Neural progenitor cell (in vitro differentiated cells): Measurements from ENCODE around the gene CXCR4. TPM values are rescaled to one million over a fixed set of nuclear protein-coding genes. Genes with fewer than 3 reads are reported as not detected.
"Not testable (repeated sequence)": the region's sequence is repeated elsewhere in the genome, so short reads cannot be mapped to it uniquely, and the experiment has no call there.

ENCODE experiments used
- DNase-seq: peaks from one replicate; pipeline ENCODE4 v3.0.0-alpha.2; 2016; ENCODE audit warnings: low spot score
- H2AFZ ChIP-seq: fragments of 200-600 bp; sonication (generic); replicated peaks from 2 replicates; pipeline ENCODE4 v1.6.1; 2016; ENCODE audit warnings: antibody characterized with exemption
- H3F3A ChIP-seq: fragments of 200-600 bp; sonication (generic); 2 replicates; pipeline ENCODE4 v1.6.1; 2016; ENCODE audit warnings: antibody characterized with exemption, low read depth
- H3K27ac ChIP-seq: fragments of 200-600 bp; sonication (generic); 2 replicates; pipeline ENCODE4 v1.5.1; 2016; ENCODE audit warnings: mild to moderate bottlenecking
- H3K27me3 ChIP-seq: fragments of 200-600 bp; sonication (generic); 2 replicates; pipeline ENCODE4 v1.6.1; 2016; ENCODE audit warnings: mild to moderate bottlenecking, moderate library complexity
- H3K36me3 ChIP-seq: fragments of 200-600 bp; sonication (generic); 2 replicates; pipeline ENCODE4 v1.5.1; 2016
- H3K4me1 ChIP-seq: fragments of 200-600 bp; sonication (generic); 2 replicates; pipeline ENCODE4 v1.6.1; 2016; ENCODE audit warnings: mixed run types
- H3K4me2 ChIP-seq: fragments of 200-600 bp; sonication (generic); 2 replicates; pipeline ENCODE4 v1.6.1; 2016
- H3K4me3 ChIP-seq: fragments of 200-600 bp; sonication (generic); 2 replicates; pipeline ENCODE4 v1.5.1; 2016
- H3K79me2 ChIP-seq: fragments of 200-600 bp; sonication (generic); 2 replicates; pipeline ENCODE4 v1.6.1; 2016; ENCODE audit warnings: low read depth
- H3K9ac ChIP-seq: fragments of 200-600 bp; sonication (generic); 2 replicates; pipeline ENCODE4 v1.6.1; 2016
- H3K9me3 ChIP-seq: fragments of 200-600 bp; sonication (generic); 2 replicates; pipeline ENCODE4 v1.5.1; 2016; ENCODE audit warnings: low read depth
- H4K20me1 ChIP-seq: fragments of 200-600 bp; sonication (generic); 2 replicates; pipeline ENCODE4 v1.6.1; 2016; ENCODE audit warnings: low read depth
- H3K27ac Mint-ChIP-seq: 3 replicates; pipeline ENCODE4 v1.8.0; 2021; ENCODE audit warnings: mixed read lengths
- H3K27me3 Mint-ChIP-seq: 2 replicates; pipeline ENCODE4 v1.8.0; 2022; ENCODE audit warnings: low read depth, mild to moderate bottlenecking, inconsistent platforms, moderate library complexity, mixed read lengths; ENCODE audit not compliant: insufficient read depth
- H3K36me3 Mint-ChIP-seq: 3 replicates; pipeline ENCODE4 v1.8.0; 2021; ENCODE audit warnings: mixed read lengths
- H3K4me1 Mint-ChIP-seq: 3 replicates; pipeline ENCODE4 v1.8.0; 2021; ENCODE audit warnings: mixed read lengths
- H3K4me3 Mint-ChIP-seq: 3 replicates; pipeline ENCODE4 v1.8.0; 2021; ENCODE audit warnings: mild to moderate bottlenecking, moderate library complexity, mixed read lengths
- H3K9me3 Mint-ChIP-seq: 3 replicates; pipeline ENCODE4 v1.8.0; 2020; ENCODE audit warnings: mixed read lengths
- CTCF ChIP-seq: fragments of 200-600 bp; sonication (generic); IDR thresholded peaks from 2 replicates; pipeline ENCODE4 v1.5.1; 2017; ENCODE audit warnings: antibody characterized with exemption, mild to moderate bottlenecking
- EZH2 ChIP-seq: fragments of 200-600 bp; sonication (generic); IDR thresholded peaks from 2 replicates; pipeline ENCODE4 v1.6.1; 2017; ENCODE audit warnings: antibody characterized with exemption, mild to moderate bottlenecking, moderate library complexity
- EZH2phosphoT487 ChIP-seq: fragments of 200-600 bp; sonication (generic); IDR thresholded peaks from 2 replicates; pipeline ENCODE4 v1.6.1; 2017; ENCODE audit warnings: antibody characterized with exemption
- total RNA-seq: library from RNA; depleted of rRNA; stranded (reverse); fragments of >200 nt; gene quantifications from 2 replicates; pipeline ENCODE4 v1.2.3, GENCODE V29; 2015; ENCODE audit warnings: low replicate concordance

The CXCR4 gene
- total RNA-seq, 1 donor from 2014 or later: 32.6 TPM

GRCh38 chr2:136101042-136101441, 16.9 kb downstream of the CXCR4 start:
- no peak for DNase-seq
- no peaks in the 10 kb centered on the region for H3K36me3 Mint-ChIP-seq
- H3K27ac Mint-ChIP-seq: no peak overlapping the region

DNA sequence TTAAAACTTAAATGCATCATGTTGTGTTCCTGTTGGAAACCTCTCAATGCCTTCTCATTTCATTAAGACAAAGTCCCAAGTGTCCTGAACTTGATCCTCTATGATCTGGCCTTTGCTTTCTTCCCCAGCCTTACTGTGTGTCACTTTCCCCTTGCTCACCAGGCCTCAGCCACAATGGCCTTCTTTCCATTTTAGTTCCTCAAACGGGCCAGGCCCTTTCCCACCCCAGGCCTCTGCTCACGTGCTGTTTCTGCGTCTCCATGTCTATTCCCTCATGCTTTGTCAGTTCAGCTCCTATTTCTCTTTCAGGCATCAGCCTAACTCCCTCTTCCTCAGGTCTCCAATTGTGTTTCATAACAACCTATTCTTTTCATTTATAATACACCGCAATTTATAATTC, 19.5 kb downstream of the CXCR4 start:
- Histone ChIP-seq H3K27me3 (no peaks in the 10 kb centered on the region), H3K4me3 (no peak overlapping the region), H4K20me1 (no peaks in the 10 kb centered on the region), H3K9me3 (no peaks in the 10 kb centered on the region), H3F3A (no peaks in the 10 kb centered on the region), H3K36me3 (no peaks in the 10 kb centered on the region), H2AFZ (no peak overlapping the region), H3K4me2 (no peak overlapping the region), H3K79me2 (no peaks in the 10 kb centered on the region), H3K27ac (no peak overlapping the region), H3K4me1 (peaks cover 6% of the 10 kb centered on the region), H3K9ac (no peak overlapping the region)
- TF ChIP-seq CTCF (no peak), EZH2 (no peak), EZH2phosphoT487 (no peak)
- no peak overlapping the region for H3K4me3 Mint-ChIP-seq
- H3K4me1 Mint-ChIP-seq: peaks cover 10% of the 10 kb centered on the region
- no peak for DNase-seq
- H3K9me3 Mint-ChIP-seq: no peaks in the 10 kb centered on the region
- no peaks in the 10 kb centered on the region for H3K36me3 Mint-ChIP-seq
- no peaks in the 10 kb centered on the region for H3K27me3 Mint-ChIP-seq
- H3K27ac Mint-ChIP-seq: peak overlapping the region; percentile 4

More at GRCh38 chr2:136101042-136101441, 16.9 kb downstream of the CXCR4 start:
- Histone ChIP-seq H3K4me1 (no peaks in the 10 kb centered on the region), H3K4me3 (no peak overlapping the region), H3K36me3 (no peaks in the 10 kb centered on the region), H3K4me2 (no peak overlapping the region), H3K79me2 (no peaks in the 10 kb centered on the region), H3K9me3 (no peaks in the 10 kb centered on the region), H3K27ac (no peak overlapping the region), H3K27me3 (no peaks in the 10 kb centered on the region), H3F3A (no peaks in the 10 kb centered on the region), H2AFZ (no peak overlapping the region), H4K20me1 (no peaks in the 10 kb centered on the region), H3K9ac (no peak overlapping the region)
- TF ChIP-seq EZH2phosphoT487: no peak
- Mint-ChIP-seq H3K9me3 (no peaks in the 10 kb centered on the region), H3K4me1 (peaks cover 3% of the 10 kb centered on the region), H3K27me3 (no peaks in the 10 kb centered on the region), H3K4me3 (no peak overlapping the region)

DNA sequence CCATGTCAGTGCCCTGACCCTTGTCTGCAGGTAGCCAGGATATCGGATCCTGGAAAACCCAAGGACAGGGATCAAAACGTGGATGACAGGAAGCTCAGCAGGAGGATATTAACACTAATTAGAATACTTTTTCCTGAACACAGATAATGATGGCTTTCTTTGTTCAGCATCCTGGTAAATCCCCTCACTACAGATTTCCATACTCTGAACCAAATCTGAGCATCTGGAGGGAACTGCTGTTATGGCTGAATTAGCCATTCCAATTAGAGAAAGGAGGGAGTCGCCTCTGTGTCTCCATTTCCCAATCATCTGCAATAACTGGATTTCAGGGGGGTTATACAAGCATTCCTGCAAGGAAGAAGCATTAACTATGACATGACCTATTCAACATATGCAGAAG, 24.4 kb downstream of the CXCR4 start:
- no peaks in the 10 kb centered on the region for H4K20me1 ChIP-seq
- Mint-ChIP-seq H3K9me3 (peaks cover 5% of the 10 kb centered on the region), H3K27me3 (peaks cover 2% of the 10 kb centered on the region), H3K4me3 (no peak overlapping the region), H3K36me3 (no peaks in the 10 kb centered on the region), H3K4me1 (peaks cover 17% of the 10 kb centered on the region), H3K27ac (no peak overlapping the region)
- DNase-seq: no peak
- no peaks in the 10 kb centered on the region for H3K36me3 ChIP-seq
- no peaks in the 10 kb centered on the region for H3K79me2 ChIP-seq
- H3K9ac ChIP-seq: no peak overlapping the region
- H3K4me3 ChIP-seq: no peak overlapping the region
- no peak overlapping the region for H3K4me2 ChIP-seq
- TF ChIP-seq CTCF (no peak), EZH2 (no peak), EZH2phosphoT487 (no peak)
- no peaks in the 10 kb centered on the region for H3K27me3 ChIP-seq
- H3K4me1 ChIP-seq: peaks cover 9% of the 10 kb centered on the region
- no peaks in the 10 kb centered on the region for H3K9me3 ChIP-seq
- no peaks in the 10 kb centered on the region for H3F3A ChIP-seq
- no peak overlapping the region for H2AFZ ChIP-seq
- H3K27ac ChIP-seq: no peak overlapping the region

DNA sequence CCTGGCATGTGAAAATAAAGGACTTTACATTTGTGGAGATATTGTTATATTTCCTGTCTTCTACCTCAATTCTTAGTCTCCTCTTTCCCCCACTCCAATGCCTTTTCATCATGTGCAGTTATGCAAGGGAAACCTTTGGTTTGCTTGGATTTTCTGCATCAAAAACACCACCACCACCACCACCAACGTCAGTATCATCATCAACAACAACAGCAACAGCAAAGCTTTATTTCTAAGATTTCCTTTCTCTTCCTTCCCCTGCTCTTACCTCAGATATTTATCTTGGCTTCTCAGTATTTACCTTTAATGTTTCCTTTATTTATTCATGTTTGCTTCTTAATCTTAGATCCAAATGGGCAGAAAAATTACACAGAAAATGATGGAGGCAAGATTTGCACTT, 26.1 kb downstream of the CXCR4 start:
- H3K36me3 Mint-ChIP-seq: no peaks in the 10 kb centered on the region
- DNase-seq: no peak
- peaks cover 8% of the 10 kb centered on the region for H3K9me3 Mint-ChIP-seq
- H3F3A ChIP-seq: no peaks in the 10 kb centered on the region
- no peaks in the 10 kb centered on the region for H3K36me3 ChIP-seq
- no peak overlapping the region for H3K27ac ChIP-seq
- H2AFZ ChIP-seq: no peak overlapping the region
- H3K27me3 ChIP-seq: no peaks in the 10 kb centered on the region
- H3K4me3 ChIP-seq: no peak overlapping the region
- H4K20me1 ChIP-seq: no peaks in the 10 kb centered on the region
- H3K27me3 Mint-ChIP-seq: peaks cover 2% of the 10 kb centered on the region
- H3K4me3 Mint-ChIP-seq: no peak overlapping the region
- H3K27ac Mint-ChIP-seq: no peak overlapping the region
- H3K9me3 ChIP-seq: no peaks in the 10 kb centered on the region
- peaks cover 9% of the 10 kb centered on the region for H3K4me1 ChIP-seq
- H3K4me1 Mint-ChIP-seq: peaks cover 15% of the 10 kb centered on the region
- H3K79me2 ChIP-seq: no peaks in the 10 kb centered on the region
- H3K4me2 ChIP-seq: no peak overlapping the region
- H3K9ac ChIP-seq: no peak overlapping the region
- no peak for TF ChIP-seq EZH2
- TF ChIP-seq EZH2phosphoT487: no peak
- no peak for TF ChIP-seq CTCF

GRCh38 chr2:136087901-136088460, 30.0 kb downstream of the CXCR4 start:
- H3K4me1 ChIP-seq, DNase-seq, H3K9me3 ChIP-seq, H3K27ac Mint-ChIP-seq, H3F3A ChIP-seq, H3K36me3 Mint-ChIP-seq, H2AFZ ChIP-seq, H3K9ac ChIP-seq, H3K4me1 Mint-ChIP-seq, H3K4me3 ChIP-seq, H4K20me1 ChIP-seq, H3K27ac ChIP-seq, H3K4me3 Mint-ChIP-seq, H3K79me2 ChIP-seq, H3K4me2 ChIP-seq, H3K27me3 Mint-ChIP-seq, H3K27me3 ChIP-seq, H3K36me3 ChIP-seq: not testable (repeated sequence)
- peaks cover 12% of the 10 kb centered on the region for H3K9me3 Mint-ChIP-seq
